HG02885 (cell line): Measurements from ENCODE around the gene TEX2.

ENCODE experiments used
- ATAC-seq: cut with Tn5 transposase; IDR thresholded peaks from one replicate; pipeline ENCODE4 v1.9.1; 2021; ENCODE audit warnings: mild to moderate bottlenecking; ENCODE audit not compliant: unreplicated experiment, poor library complexity

Gene TEX2

GRCh38 chr17:64099543-64099942 is 163.5 kb downstream of the TEX2 start:
- no peak for ATAC-seq
